CMK (cell line): ENCODE data around the gene WASHC2C.
"Not testable (repeated sequence)": the region's sequence is repeated elsewhere in the genome, so short reads cannot be mapped to it uniquely, and the experiment has no call there.

Source experiments
- DNase-seq: peaks from one replicate; pipeline ENCODE4 v3.0.0-alpha.2; 2010; ENCODE audit warnings: low read depth

WASHC2C gene, protein sequence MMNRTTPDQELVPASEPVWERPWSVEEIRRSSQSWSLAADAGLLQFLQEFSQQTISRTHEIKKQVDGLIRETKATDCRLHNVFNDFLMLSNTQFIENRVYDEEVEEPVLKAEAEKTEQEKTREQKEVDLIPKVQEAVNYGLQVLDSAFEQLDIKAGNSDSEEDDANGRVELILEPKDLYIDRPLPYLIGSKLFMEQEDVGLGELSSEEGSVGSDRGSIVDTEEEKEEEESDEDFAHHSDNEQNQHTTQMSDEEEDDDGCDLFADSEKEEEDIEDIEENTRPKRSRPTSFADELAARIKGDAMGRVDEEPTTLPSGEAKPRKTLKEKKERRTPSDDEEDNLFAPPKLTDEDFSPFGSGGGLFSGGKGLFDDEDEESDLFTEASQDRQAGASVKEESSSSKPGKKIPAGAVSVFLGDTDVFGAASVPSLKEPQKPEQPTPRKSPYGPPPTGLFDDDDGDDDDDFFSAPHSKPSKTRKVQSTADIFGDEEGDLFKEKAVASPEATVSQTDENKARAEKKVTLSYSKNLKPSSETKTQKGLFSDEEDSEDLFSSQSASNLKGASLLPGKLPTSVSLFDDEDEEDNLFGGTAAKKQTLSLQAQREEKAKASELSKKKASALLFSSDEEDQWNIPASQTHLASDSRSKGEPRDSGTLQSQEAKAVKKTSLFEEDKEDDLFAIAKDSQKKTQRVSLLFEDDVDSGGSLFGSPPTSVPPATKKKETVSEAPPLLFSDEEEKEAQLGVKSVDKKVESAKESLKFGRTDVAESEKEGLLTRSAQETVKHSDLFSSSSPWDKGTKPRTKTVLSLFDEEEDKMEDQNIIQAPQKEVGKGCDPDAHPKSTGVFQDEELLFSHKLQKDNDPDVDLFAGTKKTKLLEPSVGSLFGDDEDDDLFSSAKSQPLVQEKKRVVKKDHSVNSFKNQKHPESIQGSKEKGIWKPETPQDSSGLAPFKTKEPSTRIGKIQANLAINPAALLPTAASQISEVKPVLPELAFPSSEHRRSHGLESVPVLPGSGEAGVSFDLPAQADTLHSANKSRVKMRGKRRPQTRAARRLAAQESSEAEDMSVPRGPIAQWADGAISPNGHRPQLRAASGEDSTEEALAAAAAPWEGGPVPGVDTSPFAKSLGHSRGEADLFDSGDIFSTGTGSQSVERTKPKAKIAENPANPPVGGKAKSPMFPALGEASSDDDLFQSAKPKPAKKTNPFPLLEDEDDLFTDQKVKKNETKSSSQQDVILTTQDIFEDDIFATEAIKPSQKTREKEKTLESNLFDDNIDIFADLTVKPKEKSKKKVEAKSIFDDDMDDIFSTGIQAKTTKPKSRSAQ (N-terminal part only)

GRCh38 chr10:45726703-45727420 lies at the start of gene WASHC2C:
Gene WASHC2C (plus strand): TSS chr10:45727266. CDS start chr10:45727318, 52 bp downstream.
- peak; percentile 33 for DNase-seq

GRCh38 chr10:45678467-45678866 lies 48.6 kb upstream of the WASHC2C start:
- not testable (repeated sequence) for DNase-seq

DNA sequence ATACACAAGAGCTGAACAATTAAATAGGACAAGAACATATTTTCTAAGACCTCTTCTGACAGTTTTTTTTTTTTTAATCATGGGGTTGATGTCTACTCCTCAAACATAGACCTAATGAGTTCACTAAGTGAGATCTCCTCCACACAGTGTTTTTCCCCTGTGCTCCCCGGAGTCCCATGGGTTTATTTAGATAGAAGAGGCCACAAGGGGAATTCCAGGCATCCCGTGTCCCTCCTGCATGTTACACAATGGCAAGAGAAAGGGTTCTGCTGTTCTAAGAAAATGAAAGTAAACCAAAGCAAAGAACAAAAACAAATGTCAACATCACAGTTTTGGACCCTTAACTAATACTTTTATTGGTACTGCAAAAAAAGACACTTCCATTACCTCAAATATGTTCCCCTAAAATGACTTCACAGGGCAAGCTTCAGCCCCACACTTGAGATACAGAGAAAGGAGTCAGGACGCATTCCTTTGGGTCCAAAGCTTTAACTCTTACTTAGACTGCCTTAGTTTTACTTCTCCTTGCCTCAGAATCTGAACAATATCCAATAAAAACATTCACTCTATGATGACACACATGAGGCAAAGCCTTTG lies 16.8 kb upstream of the WASHC2C start:
- not testable (repeated sequence) for DNase-seq

DNA sequence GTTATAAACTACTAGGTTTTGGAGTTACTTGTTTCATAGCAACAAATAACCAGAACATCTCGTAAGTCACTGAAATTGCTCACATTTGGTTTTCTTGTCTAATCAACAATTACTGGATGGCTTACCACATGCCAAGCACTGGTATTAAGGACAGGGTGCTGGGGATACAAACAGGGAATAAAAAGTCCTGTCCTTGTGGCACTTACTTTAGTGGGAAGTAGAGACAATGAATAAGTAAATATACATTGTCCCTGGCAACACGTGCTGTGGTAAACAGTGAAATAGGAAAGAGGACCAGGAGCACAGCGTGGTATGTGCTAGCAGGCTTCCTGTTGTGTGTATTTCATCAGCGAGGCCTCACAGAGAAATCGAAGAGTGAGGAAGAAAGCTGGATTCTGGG lies 15.8 kb upstream of the WASHC2C start:
- DNase-seq: not testable (repeated sequence)

GRCh38 chr10:45717053-45717452 lies 10.0 kb upstream of the WASHC2C start:
- not testable (repeated sequence) for DNase-seq

- DNase-seq: not testable (repeated sequence)
These were observed 9.4 kb upstream of the WASHC2C start for GRCh38 chr10:45717642-45718041.

GRCh38 chr10:45721503-45721902 lies 5.6 kb upstream of the WASHC2C start:
- DNase-seq: not testable (repeated sequence)

- not testable (repeated sequence) for DNase-seq
These were observed 3.2 kb upstream of the WASHC2C start for GRCh38 chr10:45723851-45724250.

DNA sequence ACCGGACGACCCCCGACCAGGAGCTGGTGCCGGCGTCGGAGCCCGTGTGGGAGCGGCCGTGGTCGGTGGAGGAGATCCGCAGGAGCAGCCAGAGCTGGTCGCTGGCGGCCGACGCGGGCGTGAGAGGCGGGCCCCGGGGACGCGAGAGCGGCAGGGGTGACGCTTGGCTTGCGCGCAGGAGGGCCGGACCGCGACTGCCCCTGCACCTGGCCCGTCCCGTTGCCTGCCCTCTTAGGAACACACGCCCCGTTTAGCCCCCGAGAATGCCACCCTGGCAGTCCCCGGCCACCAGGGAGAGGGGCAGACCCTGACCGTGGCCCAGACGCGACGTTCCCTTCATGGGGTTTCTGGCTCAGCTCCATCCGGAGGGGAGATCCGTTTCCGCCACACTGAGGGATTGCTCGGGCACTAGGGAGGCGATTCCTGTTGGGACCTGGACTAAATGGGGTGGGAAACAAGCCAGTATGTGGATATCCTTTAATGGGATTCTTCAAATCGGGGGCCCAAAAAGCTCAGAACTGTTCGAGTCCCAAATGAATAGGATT lies 427 bp downstream of the WASHC2C start:
- not testable (repeated sequence) for DNase-seq

GRCh38 chr10:45734449-45734848 lies 7.4 kb downstream of the WASHC2C start:
- DNase-seq: not testable (repeated sequence)

DNA sequence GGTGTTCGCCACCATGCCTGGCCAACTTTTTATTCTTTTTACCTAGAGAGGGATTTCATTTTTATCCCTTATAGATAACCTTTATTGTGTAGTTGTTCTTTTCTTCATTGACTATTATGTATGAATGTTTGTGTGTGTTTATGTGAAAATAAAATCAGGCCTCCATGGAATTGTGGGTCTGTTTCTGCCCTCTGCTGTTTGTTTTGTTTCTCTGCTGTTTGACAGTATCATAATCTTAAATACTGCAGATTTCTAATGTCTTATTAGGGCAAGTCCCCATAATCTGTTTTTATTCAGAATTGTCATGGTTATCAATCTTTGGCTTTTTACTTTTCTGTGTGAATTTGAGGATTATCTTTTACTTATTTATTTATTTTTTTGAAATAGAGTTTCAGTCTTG lies 7.8 kb downstream of the WASHC2C start:
- DNase-seq: not testable (repeated sequence)

DNA sequence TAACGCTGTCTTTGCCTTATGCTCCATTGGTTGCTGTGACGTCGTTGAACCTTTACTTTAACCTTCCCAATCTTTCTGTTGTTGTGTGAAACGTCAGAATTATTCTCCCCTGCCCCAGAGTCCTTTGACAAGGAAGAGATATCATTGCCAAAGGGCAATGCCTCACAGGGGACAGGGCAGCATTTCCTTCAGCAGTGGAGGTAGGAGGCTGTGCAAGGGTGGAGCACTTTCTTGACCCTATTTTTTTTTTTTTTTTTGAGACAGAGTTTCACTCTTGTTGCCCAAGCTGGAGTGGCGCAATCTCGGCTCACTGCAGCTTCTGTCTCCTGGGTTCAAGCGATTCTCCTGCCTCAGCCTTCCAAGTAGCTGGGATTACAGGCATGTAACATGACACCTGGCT lies 14.5 kb downstream of the WASHC2C start:
- DNase-seq: not testable (repeated sequence)

- not testable (repeated sequence) for DNase-seq
These were observed 14.9 kb downstream of the WASHC2C start for GRCh38 chr10:45742014-45742413.

DNA sequence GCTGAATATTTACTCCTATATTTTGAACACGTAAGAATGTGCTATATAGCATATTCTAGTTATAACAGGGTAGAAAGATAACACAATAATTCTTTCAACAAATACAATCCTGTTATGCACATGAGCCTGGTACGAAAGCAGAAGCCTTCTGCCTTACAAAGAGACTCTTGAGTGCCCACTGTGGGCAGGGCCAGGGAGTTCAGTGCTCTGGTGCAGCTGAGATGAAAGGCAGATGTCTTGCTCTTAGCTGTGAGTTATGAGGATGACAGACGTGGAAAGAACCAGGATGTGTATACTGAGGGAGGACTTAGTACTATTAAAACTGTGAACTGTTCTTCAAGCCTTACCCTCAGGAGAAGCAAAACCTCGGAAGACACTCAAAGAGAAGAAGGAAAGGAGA lies 24.1 kb downstream of the WASHC2C start:
- DNase-seq: not testable (repeated sequence)

GRCh38 chr10:45752210-45752609 lies 25.1 kb downstream of the WASHC2C start:
- DNase-seq: not testable (repeated sequence)

- not testable (repeated sequence) for DNase-seq
These were observed 27.0 kb downstream of the WASHC2C start for GRCh38 chr10:45753979-45754495.

GRCh38 chr10:45755083-45755482 lies 28.0 kb downstream of the WASHC2C start:
- DNase-seq: not testable (repeated sequence)

DNA sequence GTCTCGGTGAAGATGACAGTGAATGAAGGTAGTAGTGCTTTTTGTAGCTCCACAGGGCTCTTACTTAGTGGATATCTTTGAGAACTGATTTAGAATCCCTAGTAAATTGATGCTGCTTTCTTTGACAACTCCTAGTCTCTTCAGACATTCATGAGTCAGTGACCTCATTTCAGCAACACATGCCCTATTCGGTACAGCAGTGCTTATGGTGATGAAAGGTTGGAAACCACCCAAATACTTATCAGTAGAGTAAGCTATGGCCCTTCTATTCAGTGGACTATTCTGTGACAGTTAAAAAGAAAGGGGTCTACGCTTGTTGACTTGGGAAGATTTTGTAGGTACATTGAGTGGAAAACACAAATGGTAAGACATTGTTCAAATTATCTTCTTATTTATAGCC lies 29.0 kb downstream of the WASHC2C start:
- not testable (repeated sequence) for DNase-seq

DNA sequence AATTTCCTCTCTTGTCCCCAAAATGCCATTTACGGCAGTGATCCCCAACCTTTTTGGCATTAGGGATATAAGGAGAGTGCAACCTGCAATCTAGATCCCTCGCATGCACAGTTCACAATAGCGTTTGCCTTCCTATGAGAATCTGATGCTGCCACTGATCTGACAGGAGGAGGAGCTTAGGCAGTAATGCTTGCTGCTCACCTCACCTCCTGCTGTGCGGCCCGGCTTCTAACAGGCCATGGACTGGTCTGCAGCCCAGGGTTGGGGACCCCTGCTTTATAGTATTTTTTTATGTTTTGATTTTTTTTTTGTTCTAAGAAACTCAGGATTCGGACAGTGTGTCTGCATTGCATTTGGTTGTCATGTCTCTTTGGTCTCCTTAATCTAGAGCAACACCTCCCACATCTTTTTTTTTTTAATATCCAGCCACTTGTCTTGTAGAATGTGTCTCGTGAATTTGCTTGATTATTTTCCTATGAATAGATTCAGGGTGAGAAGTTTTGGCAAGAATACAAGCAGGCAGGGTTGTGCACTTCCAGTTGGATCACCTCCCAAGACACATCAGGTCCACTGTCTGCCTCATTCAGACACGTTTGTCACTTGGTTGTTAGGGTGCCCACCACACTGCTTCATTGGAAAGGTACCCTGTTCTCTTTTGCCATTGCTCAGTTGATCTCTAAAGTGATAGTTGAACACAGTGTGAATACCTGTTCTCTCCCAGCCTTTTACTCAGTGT lies 30.8 kb downstream of the WASHC2C start:
- DNase-seq: not testable (repeated sequence)
